ENCODE results near the gene CAMK1. TPM values are rescaled to one million over a fixed set of nuclear protein-coding genes. Genes with fewer than 3 reads are reported as not detected.

The CAMK1 gene
- total RNA-seq, 1 donor from 2014 or later: 17.1 TPM

DNA sequence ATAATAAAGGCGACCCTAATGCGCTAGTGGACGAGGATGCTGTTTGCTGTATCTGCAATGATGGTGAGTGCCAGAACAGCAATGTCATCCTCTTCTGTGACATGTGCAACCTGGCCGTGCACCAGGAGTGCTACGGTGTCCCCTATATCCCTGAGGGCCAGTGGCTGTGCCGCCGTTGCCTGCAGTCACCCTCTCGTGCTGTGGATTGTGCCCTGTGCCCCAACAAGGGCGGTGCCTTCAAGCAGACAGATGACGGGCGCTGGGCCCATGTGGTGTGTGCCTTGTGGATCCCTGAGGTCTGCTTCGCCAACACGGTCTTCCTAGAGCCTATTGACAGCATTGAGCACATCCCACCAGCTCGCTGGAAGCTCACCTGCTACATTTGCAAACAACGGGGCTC, 30.6 kb downstream of the CAMK1 start:
- no peaks in the 10 kb centered on the region for H3K4me1 Mint-ChIP-seq (ENCODE audit: low read depth)
- no peaks in the 10 kb centered on the region for H3K27me3 Mint-ChIP-seq
- H3K9me3 Mint-ChIP-seq (ENCODE audit: low read depth): no peaks in the 10 kb centered on the region
- TF ChIP-seq, protein P1, sequence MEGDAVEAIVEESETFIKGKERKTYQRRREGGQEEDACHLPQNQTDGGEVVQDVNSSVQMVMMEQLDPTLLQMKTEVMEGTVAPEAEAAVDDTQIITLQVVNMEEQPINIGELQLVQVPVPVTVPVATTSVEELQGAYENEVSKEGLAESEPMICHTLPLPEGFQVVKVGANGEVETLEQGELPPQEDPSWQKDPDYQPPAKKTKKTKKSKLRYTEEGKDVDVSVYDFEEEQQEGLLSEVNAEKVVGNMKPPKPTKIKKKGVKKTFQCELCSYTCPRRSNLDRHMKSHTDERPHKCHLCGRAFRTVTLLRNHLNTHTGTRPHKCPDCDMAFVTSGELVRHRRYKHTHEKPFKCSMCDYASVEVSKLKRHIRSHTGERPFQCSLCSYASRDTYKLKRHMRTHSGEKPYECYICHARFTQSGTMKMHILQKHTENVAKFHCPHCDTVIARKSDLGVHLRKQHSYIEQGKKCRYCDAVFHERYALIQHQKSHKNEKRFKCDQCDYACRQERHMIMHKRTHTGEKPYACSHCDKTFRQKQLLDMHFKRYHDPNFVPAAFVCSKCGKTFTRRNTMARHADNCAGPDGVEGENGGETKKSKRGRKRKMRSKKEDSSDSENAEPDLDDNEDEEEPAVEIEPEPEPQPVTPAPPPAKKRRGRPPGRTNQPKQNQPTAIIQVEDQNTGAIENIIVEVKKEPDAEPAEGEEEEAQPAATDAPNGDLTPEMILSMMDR (IDR thresholded peaks at IDR 0.05; ENCODE audit: unreplicated experiment): no peak
- H3K4me3 Mint-ChIP-seq (ENCODE audit: low read depth): no peak overlapping the region
- H3K36me3 Mint-ChIP-seq (ENCODE audit: insufficient read depth): peaks cover 10% of the 10 kb centered on the region
- DNase-seq (ENCODE audit: low spot score, unreplicated experiment): no peak
- H3K27ac Mint-ChIP-seq: no peak overlapping the region

DNA sequence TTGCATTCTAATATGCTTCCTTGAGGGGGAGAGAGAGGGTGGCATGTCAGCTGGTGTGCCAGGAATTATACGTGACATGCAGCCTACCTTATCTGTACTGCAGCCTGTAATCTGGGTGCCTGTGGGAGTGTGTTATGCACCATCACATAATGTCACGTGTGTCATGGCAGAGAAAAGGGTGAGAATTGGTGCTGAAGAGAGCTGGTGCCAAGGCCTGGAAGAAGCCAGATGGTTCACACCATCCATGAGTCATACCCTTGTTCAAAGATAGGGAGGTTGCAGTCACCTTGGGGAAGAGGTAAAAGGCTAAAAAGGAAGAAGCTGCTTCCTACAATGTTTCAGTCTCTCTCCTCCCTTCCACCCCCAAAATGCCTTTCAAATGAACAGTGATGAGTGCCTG, 32.9 kb downstream of the CAMK1 start:
- no peak overlapping the region for H3K27ac Mint-ChIP-seq
- H3K4me3 Mint-ChIP-seq (ENCODE audit: low read depth): no peak overlapping the region
- H3K9me3 Mint-ChIP-seq (ENCODE audit: low read depth): no peaks in the 10 kb centered on the region
- H3K4me1 Mint-ChIP-seq (ENCODE audit: low read depth): peaks cover 9% of the 10 kb centered on the region
- H3K27me3 Mint-ChIP-seq: no peaks in the 10 kb centered on the region
- DNase-seq (ENCODE audit: low spot score, unreplicated experiment): no peak
- TF ChIP-seq, protein P1 (IDR thresholded peaks at IDR 0.05; ENCODE audit: unreplicated experiment): no peak
- peaks cover 9% of the 10 kb centered on the region for H3K36me3 Mint-ChIP-seq (ENCODE audit: insufficient read depth)

DNA sequence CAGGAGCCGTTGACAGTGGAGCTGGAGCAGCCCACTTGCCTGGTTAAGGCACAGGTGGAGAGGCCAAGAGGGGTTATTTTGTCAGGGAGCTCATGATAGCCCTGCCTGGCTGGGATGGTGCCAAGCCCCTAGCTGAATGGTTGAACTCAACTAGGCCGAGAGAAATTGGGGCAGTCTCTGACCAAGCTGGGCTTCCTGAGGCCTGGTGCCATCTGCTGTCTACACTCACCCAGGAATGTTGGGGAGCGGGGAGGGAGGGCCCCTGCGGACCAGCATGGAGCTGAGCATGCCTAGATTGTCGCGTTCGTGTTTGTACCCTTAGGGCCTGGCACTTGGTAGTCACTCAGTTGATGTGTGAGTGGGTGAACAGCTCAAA, 37.0 kb downstream of the CAMK1 start:
- Mint-ChIP-seq H3K36me3 (ENCODE audit: insufficient read depth) (peaks cover 2% of the 10 kb centered on the region), H3K27ac (peak overlapping the region; percentile 88), H3K4me1 (ENCODE audit: low read depth) (peaks cover 13% of the 10 kb centered on the region), H3K9me3 (ENCODE audit: low read depth) (no peaks in the 10 kb centered on the region), H3K27me3 (peaks cover 3% of the 10 kb centered on the region), H3K4me3 (ENCODE audit: low read depth) (peak overlapping the region; percentile 96)
- TF ChIP-seq, protein P1 (IDR thresholded peaks at IDR 0.05; ENCODE audit: unreplicated experiment): no peak
- DNase-seq (ENCODE audit: low spot score, unreplicated experiment): no peak

- peak overlapping the region; percentile 96 for H3K4me3 Mint-ChIP-seq (ENCODE audit: low read depth)
- TF ChIP-seq, protein P1 (IDR thresholded peaks at IDR 0.05; ENCODE audit: unreplicated experiment): no peak
- no peaks in the 10 kb centered on the region for H3K9me3 Mint-ChIP-seq (ENCODE audit: low read depth)
- H3K36me3 Mint-ChIP-seq (ENCODE audit: insufficient read depth): peaks cover 2% of the 10 kb centered on the region
- peaks cover 13% of the 10 kb centered on the region for H3K4me1 Mint-ChIP-seq (ENCODE audit: low read depth)
- DNase-seq (ENCODE audit: low spot score, unreplicated experiment): no peak
- H3K27me3 Mint-ChIP-seq: peaks cover 8% of the 10 kb centered on the region
- peak overlapping the region; percentile 88 for H3K27ac Mint-ChIP-seq
Measured at GRCh38 chr3:9732080-9732739, 37.5 kb downstream of the CAMK1 start.

- no peaks in the 10 kb centered on the region for H3K9me3 Mint-ChIP-seq (ENCODE audit: low read depth)
- H3K4me1 Mint-ChIP-seq (ENCODE audit: low read depth): peaks cover 13% of the 10 kb centered on the region
- peaks cover 15% of the 10 kb centered on the region for H3K27me3 Mint-ChIP-seq
- DNase-seq (ENCODE audit: low spot score, unreplicated experiment): peak; percentile 98
- TF ChIP-seq, protein P1 (IDR thresholded peaks at IDR 0.05; ENCODE audit: unreplicated experiment): no peak
- H3K4me3 Mint-ChIP-seq (ENCODE audit: low read depth): peak within 1 kb of the TSS; percentile 96
- H3K36me3 Mint-ChIP-seq (ENCODE audit: insufficient read depth): peaks cover 2% of the 10 kb centered on the region
- H3K27ac Mint-ChIP-seq: peak within 1 kb of the TSS; percentile 100
Measured at GRCh38 chr3:9731206-9732079, 38.3 kb downstream of the CAMK1 start, which contains the start of gene BRPF1. Gene BRPF1 (plus strand): TSS chr3:9731735. CDS start chr3:9734141, 2,406 bp downstream.
